HEK293T (cell line): ENCODE data around the gene FOXG1.

Source experiments
- FOXA1 ChIP-seq: fragments of 450-650 bp; IDR thresholded peaks from 2 replicates; pipeline ENCODE4 v1.6.1; 2016; ENCODE audit warnings: mild to moderate bottlenecking
- FOXM1 ChIP-seq: fragments of 450-650 bp; IDR thresholded peaks from 2 replicates; pipeline ENCODE4 v1.6.1; 2017; ENCODE audit warnings: mild to moderate bottlenecking, borderline replicate concordance

- TF ChIP-seq FOXM1 (no peak), FOXA1 (no peak)
Measured at GRCh38 chr14:28761438-28762291, 4.9 kb upstream of the FOXG1 start.
